Thyroid gland (tissue), 4 donors: ENCODE measurements around the gene HPCA. TPM values are rescaled to one million over a fixed set of nuclear protein-coding genes. Genes with fewer than 3 reads are reported as not detected.

Source experiments
- DNase-seq, 2 donors: peaks; one replicate each; pipeline ENCODE4 v3.0.0-alpha.2; 2019
- H3K27ac ChIP-seq, 3 donors: fragments of 200-600 bp; sonication (generic); 1 replicate in 2 of 3; 2 replicates in 1 of 3; pipeline ENCODE4 v1.5.1; 2016 to 2019; ENCODE audit warnings: mild to moderate bottlenecking in 1 of 3, moderate library complexity in 1 of 3
- H3K27me3 ChIP-seq: fragments of 200-600 bp; sonication (generic); one replicate; pipeline ENCODE4 v1.5.1; 2019
- H3K36me3 ChIP-seq, 2 donors: fragments of 200-600 bp; sonication (generic); one replicate each; pipeline ENCODE4 v1.5.1; 2016 to 2019
- H3K4me1 ChIP-seq, 2 donors: fragments of 200-600 bp; sonication (generic); one replicate each; pipeline ENCODE4 v1.5.1; 2017 to 2019
- H3K4me3 ChIP-seq, 3 donors: fragments of 200-600 bp; sonication (generic); replicated peaks in 1 of 3; 1 replicate in 2 of 3; 2 replicates in 1 of 3; pipeline ENCODE4 v1.5.1; 2016; ENCODE audit warnings: mild to moderate bottlenecking in 1 of 3
- H3K9me3 ChIP-seq: fragments of 200-600 bp; sonication (generic); one replicate; pipeline ENCODE4 v1.5.1; 2017
- CTCF ChIP-seq, 6 experiments: fragments of 200-600 bp in 3 of 6; fragments of 450-650 bp in 3 of 6; sonication (generic) in 3 of 6; IDR thresholded peaks; one replicate each; pipeline ENCODE4 v1.5.1; 2016 to 2019; ENCODE audit warnings: antibody characterized with exemption in 6 of 6, mild to moderate bottlenecking in 2 of 6, inconsistent platforms in 1 of 6, moderate library complexity in 1 of 6
- POLR2A ChIP-seq, 2 donors: fragments of 450-650 bp; IDR thresholded peaks; one replicate each; pipeline ENCODE4 v1.6.1; 2017; ENCODE audit warnings: antibody characterized with exemption in 2 of 2, mild to moderate bottlenecking in 2 of 2, moderate library complexity in 1 of 2
- WGBS, 2 donors: methylation state at CpG; one replicate each; pipeline ENCODE4 v1.1.5; 2017; 5-methylcytosine and 5-hydroxymethylcytosine counted together
- intact Hi-C: fragments of 100-400 bp; cut with DNase I; formaldehyde crosslinking; loops from one replicate; pipeline ENCODE4 v1.15.1; 2023
- total RNA-seq, 4 donors: library from RNA; depleted of rRNA; stranded (reverse); fragments of >200 nt; gene quantifications; one replicate each; pipeline ENCODE4 v1.2.3, GENCODE V29; 2016

Gene HPCA
- total RNA-seq, 4 donors from 2014 or later = not detected

- no peaks in the 10 kb centered on the region for H3K36me3 ChIP-seq
- WGBS, 2 donors = 92 to 93% methylated on average over 2 to 3 of the region's 3 CpGs
- no peak for DNase-seq
- intact Hi-C loops = no loop called here
- no peak overlapping the region for H3K27ac ChIP-seq
- peaks cover 4 to 18% of the 10 kb centered on the region in 2 donors for H3K4me1 ChIP-seq
- no peak for TF ChIP-seq CTCF (IDR thresholded peaks at IDR 0.05)
- TF ChIP-seq POLR2A (IDR thresholded peaks at IDR 0.05) = no peak
- H3K4me3 ChIP-seq = no peak overlapping the region
- H3K9me3 ChIP-seq = no peaks in the 10 kb centered on the region
- peaks cover 11% of the 10 kb centered on the region for H3K27me3 ChIP-seq
These were observed 3.5 kb downstream of the HPCA start for GRCh38 chr1:32889731-32890278.

- TF ChIP-seq POLR2A (IDR thresholded peaks at IDR 0.05) (no peak), CTCF (IDR thresholded peaks at IDR 0.05) (no peak)
- DNase-seq = no peak
- Histone ChIP-seq H3K9me3 (no peaks in the 10 kb centered on the region), H3K27ac (no peak overlapping the region), H3K4me1 (peaks cover 4 to 18% of the 10 kb centered on the region in 2 donors), H3K27me3 (peaks cover 11% of the 10 kb centered on the region), H3K36me3 (no peaks in the 10 kb centered on the region), H3K4me3 (no peak overlapping the region)
- intact Hi-C loops = no loop called here
- 84 to 91% methylated on average over 7 of the region's 7 CpGs for WGBS, 2 donors
These were observed 4.4 kb downstream of the HPCA start for GRCh38 chr1:32890516-32891240.

GRCh38 chr1:32891241-32891570 is 4.9 kb downstream of the HPCA start:
- no peaks in the 10 kb centered on the region for H3K9me3 ChIP-seq
- DNase-seq = no peak
- no peak overlapping the region for H3K4me3 ChIP-seq
- H3K36me3 ChIP-seq = no peaks in the 10 kb centered on the region
- H3K27me3 ChIP-seq = peaks cover 11% of the 10 kb centered on the region
- peaks cover 4 to 14% of the 10 kb centered on the region in 2 donors for H3K4me1 ChIP-seq
- intact Hi-C loops = no loop called here
- 92 to 100% methylated on average over 1 of the region's 1 CpG for WGBS, 2 donors
- H3K27ac ChIP-seq = no peak overlapping the region
- no peak for TF ChIP-seq CTCF (IDR thresholded peaks at IDR 0.05)
- no peak for TF ChIP-seq POLR2A (IDR thresholded peaks at IDR 0.05)

- no peak for TF ChIP-seq POLR2A (IDR thresholded peaks at IDR 0.05)
- TF ChIP-seq CTCF (IDR thresholded peaks at IDR 0.05) = no peak
- no peak overlapping the region for H3K4me3 ChIP-seq
- no peaks in the 10 kb centered on the region for H3K36me3 ChIP-seq
- H3K4me1 ChIP-seq = peaks cover 4 to 13% of the 10 kb centered on the region in 2 donors
- DNase-seq = no peak
- WGBS, 2 donors = 87 to 96% methylated on average over 3 of the region's 3 CpGs
- H3K9me3 ChIP-seq = no peaks in the 10 kb centered on the region
- H3K27ac ChIP-seq = no peak overlapping the region
- peaks cover 10% of the 10 kb centered on the region for H3K27me3 ChIP-seq
- intact Hi-C loops = no loop called here
These were observed 5.3 kb downstream of the HPCA start for GRCh38 chr1:32891630-32892029.
